Measurements from ENCODE around the gene ACE. TPM values are rescaled to one million over a fixed set of nuclear protein-coding genes. Genes with fewer than 3 reads are reported as not detected.

Gene ACE
- total and polyA plus RNA-seq, 2 donors from 2014 or later = 4.3 to 12.9 TPM

DNA sequence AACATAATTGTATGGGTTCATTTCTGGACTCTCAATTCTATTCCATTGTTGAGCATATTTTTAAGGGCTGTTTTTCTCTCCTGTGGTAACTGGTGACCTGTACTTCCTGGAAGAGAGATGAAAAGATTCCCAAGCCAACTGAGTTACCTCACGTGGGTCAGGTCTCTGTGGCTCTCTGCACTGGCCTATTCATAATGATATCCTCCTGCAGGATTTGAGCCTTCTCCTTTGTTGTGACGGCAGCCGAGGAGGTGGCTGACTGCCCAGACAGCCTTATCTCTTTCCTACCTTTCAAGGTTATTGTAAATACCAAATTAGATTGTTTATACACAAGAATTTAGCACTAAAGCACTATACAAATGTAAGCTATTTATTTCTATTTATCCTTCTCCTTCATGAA, 2.7 kb upstream of the ACE start:
- Histone ChIP-seq H3K27ac (ENCODE audit: low read depth in 2 of 2, low read length in 2 of 2) (no peak overlapping the region), H3K9ac (ENCODE audit: low read length in 3 of 3) (no peak overlapping the region), H3K9me3 (ENCODE audit: control insufficient read depth in 2 of 3, insufficient read depth in 1 of 3, low read length in 3 of 3) (no peaks in the 10 kb centered on the region), H3K36me3 (ENCODE audit: control insufficient read depth in 2 of 3, insufficient read depth in 3 of 3, low read length in 3 of 3) (no peaks in the 10 kb centered on the region), H3K4me3 (ENCODE audit: low read length in 3 of 3) (no peak overlapping the region), H3K27me3 (ENCODE audit: control insufficient read depth, insufficient read depth, low read length) (peaks cover 4% of the 10 kb centered on the region), H3K4me1 (ENCODE audit: control insufficient read depth in 2 of 3, insufficient read depth in 2 of 3, low read depth in 1 of 3, low read length in 3 of 3) (peaks cover 0 to 12% (median 0%) of the 10 kb centered on the region in 3 donors)
- intact Hi-C loops (cut with DNase I) = no loop called here
- no peak for FAIRE-seq
- TF ChIP-seq, protein P1, sequence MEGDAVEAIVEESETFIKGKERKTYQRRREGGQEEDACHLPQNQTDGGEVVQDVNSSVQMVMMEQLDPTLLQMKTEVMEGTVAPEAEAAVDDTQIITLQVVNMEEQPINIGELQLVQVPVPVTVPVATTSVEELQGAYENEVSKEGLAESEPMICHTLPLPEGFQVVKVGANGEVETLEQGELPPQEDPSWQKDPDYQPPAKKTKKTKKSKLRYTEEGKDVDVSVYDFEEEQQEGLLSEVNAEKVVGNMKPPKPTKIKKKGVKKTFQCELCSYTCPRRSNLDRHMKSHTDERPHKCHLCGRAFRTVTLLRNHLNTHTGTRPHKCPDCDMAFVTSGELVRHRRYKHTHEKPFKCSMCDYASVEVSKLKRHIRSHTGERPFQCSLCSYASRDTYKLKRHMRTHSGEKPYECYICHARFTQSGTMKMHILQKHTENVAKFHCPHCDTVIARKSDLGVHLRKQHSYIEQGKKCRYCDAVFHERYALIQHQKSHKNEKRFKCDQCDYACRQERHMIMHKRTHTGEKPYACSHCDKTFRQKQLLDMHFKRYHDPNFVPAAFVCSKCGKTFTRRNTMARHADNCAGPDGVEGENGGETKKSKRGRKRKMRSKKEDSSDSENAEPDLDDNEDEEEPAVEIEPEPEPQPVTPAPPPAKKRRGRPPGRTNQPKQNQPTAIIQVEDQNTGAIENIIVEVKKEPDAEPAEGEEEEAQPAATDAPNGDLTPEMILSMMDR (IDR thresholded peaks at IDR 0.05; ENCODE audit: borderline replicate concordance, extremely low read depth, insufficient read depth) = no peak
- DNase-seq = no peak

DNA sequence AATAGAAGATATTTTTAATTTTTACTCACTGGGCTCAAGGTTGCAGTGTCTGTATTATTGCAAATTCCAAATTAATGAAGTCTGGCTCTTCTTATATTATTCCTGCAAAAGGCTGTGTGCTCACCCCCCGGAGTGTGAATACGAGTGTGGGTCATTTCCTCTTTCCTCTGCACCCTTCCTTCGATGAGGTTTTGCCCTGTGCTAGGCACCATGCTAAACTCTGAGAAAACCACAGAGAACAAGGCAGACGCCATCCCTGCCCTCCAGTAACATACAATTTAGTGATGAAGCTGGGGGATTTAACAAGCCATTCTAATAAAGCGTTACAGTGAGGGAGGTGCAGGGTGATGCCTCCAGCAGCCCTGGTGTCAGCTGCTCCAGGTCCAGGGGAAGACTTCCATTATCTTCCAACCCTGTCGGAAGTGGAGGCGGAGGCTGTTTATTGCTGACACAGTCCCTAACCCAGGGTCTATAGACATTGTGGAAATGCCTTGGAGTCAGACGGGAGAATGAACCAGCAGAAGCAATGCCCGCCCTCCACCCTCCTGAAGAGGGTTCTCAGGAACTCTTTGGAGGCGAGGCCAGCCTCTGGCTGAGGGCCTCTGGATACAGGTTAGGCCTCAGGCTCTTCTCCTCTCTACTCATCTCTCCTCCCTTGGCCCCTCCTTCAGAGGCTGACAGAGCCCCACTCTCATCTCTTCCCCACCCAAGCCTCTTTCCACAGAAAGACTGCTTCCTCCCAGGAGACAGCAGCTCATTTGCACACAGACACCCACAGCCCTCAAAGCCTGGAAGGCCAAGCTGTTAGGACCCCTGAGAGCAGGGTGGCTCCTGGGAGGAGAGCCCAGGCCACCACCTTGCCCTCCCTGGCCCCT, 2.0 kb upstream of the ACE start:
- Histone ChIP-seq H3K9ac (ENCODE audit: low read length in 3 of 3) (no peak overlapping the region), H3K36me3 (ENCODE audit: control insufficient read depth in 2 of 3, insufficient read depth in 3 of 3, low read length in 3 of 3) (no peaks in the 10 kb centered on the region), H3K27ac (ENCODE audit: low read depth in 2 of 2, low read length in 2 of 2) (no peak overlapping the region), H3K4me3 (ENCODE audit: low read length in 3 of 3) (no peak overlapping the region), H3K9me3 (ENCODE audit: control insufficient read depth in 2 of 3, insufficient read depth in 1 of 3, low read length in 3 of 3) (no peaks in the 10 kb centered on the region), H3K27me3 (ENCODE audit: control insufficient read depth, insufficient read depth, low read length) (peaks cover 4% of the 10 kb centered on the region), H3K4me1 (ENCODE audit: control insufficient read depth in 2 of 3, insufficient read depth in 2 of 3, low read depth in 1 of 3, low read length in 3 of 3) (peaks cover 0 to 12% (median 0%) of the 10 kb centered on the region in 3 donors)
- DNase-seq (peak in 1 of 5 donors; percentile 43), FAIRE-seq (no peak)
- TF ChIP-seq, protein P1 (IDR thresholded peaks at IDR 0.05; ENCODE audit: borderline replicate concordance, extremely low read depth, insufficient read depth) = no peak
- intact Hi-C loops (cut with DNase I) = no loop called here

DNA sequence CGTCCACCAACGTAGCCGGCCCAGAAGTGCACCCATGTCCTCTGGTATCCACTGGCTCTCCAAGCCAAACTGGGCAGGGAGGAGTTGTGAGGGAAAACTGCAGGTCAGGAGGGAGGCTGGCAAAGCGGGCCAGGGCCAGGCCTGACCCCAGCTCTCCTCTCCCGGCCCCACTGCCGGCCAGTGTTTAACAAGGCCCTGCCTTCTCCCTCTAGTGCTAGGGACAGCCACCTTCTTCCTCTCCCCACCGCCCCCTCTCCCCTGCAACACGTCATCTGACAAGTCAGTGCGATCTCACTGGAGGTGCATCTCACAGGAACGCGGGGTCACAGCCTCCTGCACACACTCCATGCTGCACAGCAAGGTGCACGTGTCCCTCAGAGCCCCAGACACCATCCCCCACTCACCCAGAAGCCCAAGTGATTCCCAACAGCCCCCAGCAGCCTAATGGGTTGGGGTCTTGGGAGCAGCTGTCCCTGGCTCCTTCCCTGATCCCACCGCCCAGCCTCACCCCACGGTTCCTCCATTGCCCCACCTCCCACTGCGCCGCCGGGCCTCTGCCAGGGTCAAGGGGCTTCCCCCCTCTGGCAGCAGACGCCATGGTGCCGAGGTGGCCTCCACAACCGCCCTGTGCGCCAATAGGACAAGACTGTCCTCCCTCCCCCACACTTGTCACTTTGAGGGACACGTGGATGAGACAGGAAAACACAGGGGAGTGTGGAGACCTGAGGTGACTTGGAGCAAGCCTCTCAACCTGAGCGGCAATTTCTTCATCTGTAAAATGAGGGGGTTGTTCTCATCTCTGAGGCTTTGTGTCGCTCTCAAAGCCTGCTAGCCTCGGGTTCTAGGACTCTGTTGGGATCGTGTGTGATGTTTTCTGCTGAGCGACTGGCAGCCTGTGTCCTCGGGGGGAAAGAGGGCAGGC, 1.1 kb upstream of the ACE start:
- peak in 3 of 5 donors; percentile 25 to 70 (median 44) for DNase-seq
- Histone ChIP-seq H3K27me3 (ENCODE audit: control insufficient read depth, insufficient read depth, low read length) (peaks cover 4% of the 10 kb centered on the region), H3K36me3 (ENCODE audit: control insufficient read depth in 2 of 3, insufficient read depth in 3 of 3, low read length in 3 of 3) (no peaks in the 10 kb centered on the region), H3K4me1 (ENCODE audit: control insufficient read depth in 2 of 3, insufficient read depth in 2 of 3, low read depth in 1 of 3, low read length in 3 of 3) (peaks cover 0 to 12% (median 3%) of the 10 kb centered on the region in 3 donors), H3K27ac (ENCODE audit: low read depth in 2 of 2, low read length in 2 of 2) (no peak overlapping the region), H3K9ac (ENCODE audit: low read length in 3 of 3) (no peak overlapping the region), H3K4me3 (ENCODE audit: low read length in 3 of 3) (no peak overlapping the region), H3K9me3 (ENCODE audit: control insufficient read depth in 2 of 3, insufficient read depth in 1 of 3, low read length in 3 of 3) (no peaks in the 10 kb centered on the region)
- intact Hi-C loops (cut with DNase I) = no loop called here
- no peak for FAIRE-seq
- TF ChIP-seq, protein P1 (IDR thresholded peaks at IDR 0.05; ENCODE audit: borderline replicate concordance, extremely low read depth, insufficient read depth) = no peak

Data from kidney (tissue), 14 donors.